NCI-H187 treated with DMSO at 0.1 percent for 48 hours (cell line): ENCODE measurements around the gene PDCL2.
"Not testable (repeated sequence)": the region's sequence is repeated elsewhere in the genome, so short reads cannot be mapped to it uniquely, and the experiment has no call there.

ENCODE experiments used
- DNase-seq: peaks from one replicate; lab custom pipeline; 2025; lab: John Stamatoyannopoulos, UW

The PDCL2 gene, protein sequence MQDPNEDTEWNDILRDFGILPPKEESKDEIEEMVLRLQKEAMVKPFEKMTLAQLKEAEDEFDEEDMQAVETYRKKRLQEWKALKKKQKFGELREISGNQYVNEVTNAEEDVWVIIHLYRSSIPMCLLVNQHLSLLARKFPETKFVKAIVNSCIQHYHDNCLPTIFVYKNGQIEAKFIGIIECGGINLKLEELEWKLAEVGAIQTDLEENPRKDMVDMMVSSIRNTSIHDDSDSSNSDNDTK

DNA sequence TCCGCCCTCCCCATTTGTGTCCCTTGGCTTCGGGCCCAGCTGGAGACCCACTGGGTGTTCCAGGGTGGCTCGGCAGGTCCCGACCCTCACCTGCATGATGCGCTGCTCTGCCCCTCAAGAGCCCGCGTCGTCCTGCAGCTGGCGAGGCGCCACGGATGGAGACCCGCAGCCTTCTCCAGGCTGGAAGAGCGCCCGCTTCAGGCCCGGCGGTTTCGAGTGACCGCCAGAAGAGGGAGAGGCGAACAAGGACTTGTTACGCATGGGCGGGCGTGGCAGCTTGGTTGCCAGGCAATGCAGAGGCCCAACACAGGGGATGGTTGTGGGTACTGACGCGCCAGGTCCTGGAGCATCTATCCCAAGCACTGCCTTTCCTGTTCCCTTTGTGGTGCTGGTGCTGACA lies at the start of gene PDCL2:
PDCL2 (minus strand) TSS at position 232 of the 400 bp plus-strand sequence; CDS start at position 96, 136 bp downstream.
- no peak for DNase-seq

DNA sequence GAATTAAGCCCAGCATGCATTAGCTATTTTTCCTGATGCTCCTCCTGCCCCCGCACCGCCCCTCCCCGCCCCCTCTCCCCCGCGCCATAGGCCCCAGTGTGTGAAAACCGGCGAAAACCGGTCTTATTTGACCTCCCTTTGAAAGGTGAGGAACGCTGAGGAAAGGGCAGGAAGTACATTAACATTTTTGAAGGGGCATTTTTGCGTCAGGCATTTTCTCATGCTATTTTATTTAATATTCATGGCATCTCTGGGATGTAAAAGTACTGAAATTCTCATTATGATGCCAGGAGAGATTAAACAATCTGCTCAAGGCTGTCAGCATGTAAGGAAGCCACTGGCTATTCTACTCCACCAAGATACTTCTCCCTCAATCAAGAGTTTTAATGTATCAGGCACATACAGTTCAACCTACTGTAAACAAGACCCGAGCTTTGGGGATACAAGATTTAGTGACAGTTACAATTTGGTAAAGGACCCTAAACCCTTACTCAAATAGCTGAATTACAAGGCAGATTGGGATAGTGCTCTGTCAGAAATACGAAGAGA lies 45.3 kb upstream of the PDCL2 start:
- no peak for DNase-seq

DNA sequence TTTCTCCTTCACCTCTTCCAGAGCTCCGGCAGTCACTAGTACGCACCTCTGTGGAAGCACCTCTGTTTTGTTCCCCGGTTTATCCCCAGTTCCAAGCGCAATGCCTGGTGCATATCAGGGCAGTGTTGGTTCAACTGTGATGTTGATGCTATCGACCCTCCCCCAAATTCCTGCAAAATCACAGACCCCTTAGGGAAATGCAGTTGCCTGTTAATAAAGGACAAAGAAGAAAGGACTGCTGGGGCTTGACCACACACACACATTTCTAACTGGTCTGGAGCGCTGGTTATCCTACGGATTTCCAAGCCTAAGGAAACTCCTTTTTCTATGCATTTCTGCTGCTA lies 44.6 kb upstream of the PDCL2 start:
- no peak for DNase-seq

DNA sequence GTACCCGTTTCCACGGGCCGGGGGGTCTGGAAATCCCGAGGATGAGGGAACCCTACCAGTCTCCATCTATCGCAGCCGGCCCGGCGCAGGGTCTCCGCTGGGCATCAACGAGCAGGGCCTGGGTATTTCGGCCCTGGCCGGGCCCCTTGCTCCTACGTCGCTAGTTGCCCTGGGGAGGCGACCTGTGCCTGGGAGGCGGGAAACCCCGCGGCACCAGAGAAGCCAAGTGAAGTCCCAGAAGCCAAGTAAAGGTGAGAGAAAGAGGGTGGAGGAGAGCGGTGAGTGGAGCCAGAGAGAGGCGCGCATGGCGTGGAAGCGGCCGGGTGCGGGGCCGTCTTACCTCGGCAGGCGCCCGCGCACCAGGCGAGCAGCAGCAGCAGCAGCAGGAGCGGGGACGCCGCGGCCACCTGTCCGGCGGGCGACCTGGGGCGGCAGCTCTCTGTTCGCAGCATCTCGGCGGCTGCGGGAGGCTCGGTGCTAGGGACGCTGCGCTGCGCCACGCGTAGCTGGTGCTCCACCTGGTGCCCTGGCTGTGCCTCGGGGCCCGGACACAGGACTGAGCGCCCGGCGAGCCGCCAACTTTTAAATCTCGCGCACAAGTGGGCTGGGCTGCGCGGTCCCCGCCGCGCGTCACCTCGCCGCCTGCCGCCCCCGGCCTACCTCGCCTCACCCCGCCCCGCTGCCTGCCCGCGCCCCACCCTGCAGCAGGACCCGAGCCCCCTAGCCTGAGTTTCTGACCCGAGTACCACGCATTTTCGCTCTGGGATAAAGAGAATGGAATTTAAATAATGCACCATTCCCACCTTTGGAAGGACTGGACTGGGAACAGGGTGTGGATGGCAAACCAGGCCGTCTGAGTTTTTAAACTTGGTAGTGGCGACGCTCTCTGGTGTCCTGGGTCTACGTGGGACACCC lies 44.0 kb upstream of the PDCL2 start, which contains the start of gene NMU:
NMU (minus strand) TSS at position 558 of the 915 bp plus-strand sequence; CDS start at position 452, 106 bp downstream.
- no peak for DNase-seq

DNA sequence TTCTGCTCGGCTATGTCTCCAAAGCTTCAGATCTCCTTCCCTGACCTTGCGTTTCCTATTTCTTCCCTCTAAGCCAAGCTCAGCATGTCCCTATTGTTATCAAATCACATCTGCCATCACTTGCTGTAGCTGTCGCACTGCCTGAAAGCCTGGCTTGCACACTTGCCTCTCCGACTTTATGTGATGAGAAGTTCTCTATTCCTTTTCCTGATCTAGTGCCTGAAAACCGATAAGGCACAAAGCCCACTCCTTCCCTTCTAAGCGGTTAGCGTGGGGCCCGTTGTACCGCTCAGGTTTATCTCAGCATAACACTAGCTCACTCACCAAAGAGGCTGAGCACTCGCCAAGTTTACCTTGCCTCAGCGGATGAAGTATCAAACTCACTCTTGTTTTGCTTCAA lies 43.2 kb upstream of the PDCL2 start:
- DNase-seq = no peak

DNA sequence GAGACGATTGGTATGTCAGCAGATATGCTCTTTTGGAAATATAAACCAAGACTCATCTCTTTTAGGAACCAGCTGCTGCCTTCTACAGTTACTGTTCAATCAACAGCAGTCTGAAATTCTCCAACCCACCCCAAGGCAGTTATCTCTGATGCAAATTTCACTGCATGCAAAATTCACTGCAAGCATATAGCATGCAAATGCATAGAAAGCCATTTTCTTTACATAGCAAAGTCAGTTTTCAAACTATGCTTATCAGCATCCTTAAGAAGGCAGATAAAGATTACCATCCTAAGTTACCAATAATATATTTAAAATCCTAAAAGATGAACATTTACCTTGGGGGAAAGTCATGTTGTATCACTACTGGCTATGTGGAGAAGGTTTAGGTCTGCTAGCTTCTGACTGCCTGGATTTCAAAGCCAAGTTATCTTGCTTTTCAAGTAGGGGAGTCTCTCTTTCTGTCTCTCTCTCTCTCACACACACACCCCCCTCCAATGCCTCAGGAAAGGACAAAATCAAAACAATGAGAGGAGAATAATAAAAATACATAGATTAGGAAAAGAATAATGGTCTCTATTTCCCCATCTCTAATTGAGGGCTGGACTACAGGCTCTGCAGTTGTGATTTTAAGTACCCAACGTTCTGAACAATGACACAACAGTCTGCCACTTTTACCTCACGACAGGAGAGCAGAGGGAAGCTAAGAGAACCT lies 42.5 kb upstream of the PDCL2 start:
- DNase-seq = no peak

DNA sequence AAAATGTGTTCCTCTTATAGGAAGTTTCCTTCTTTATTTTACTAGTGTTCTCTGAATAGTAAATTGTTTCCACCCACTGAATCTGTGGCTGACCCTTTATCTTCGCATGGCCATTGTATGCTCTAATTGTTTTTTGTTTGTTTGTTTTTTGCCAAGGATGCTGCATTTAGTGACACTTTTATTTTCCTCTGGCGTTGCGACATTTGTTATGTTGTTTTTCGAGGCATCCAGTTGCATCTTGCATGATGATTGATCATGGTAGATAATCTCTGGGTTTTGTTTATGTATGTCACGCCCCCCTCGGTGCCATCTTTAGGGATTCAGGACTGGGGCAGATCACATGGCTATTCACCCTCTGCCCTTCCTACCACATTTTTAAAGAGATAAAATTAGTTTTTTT lies 41.9 kb upstream of the PDCL2 start:
- no peak for DNase-seq

DNA sequence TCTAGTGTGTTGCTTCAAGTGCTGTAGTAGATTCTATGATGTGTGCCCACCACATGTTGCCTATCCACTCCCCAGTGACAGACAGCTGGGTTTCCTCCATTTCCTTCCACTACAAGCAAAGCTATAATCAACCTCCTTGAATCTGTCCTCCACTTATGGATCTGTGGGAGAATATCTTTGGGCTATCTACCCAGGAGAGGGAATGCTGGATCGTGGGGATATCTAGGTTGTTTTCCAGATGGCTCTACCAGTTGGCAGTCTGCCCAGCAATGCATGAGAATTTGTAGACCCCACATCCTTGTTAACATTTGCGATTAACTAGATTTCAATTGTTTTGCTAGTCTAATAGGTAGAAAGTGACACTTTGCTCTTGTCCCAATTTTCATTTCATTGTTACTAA lies 33.8 kb upstream of the PDCL2 start:
- DNase-seq = no peak

DNA sequence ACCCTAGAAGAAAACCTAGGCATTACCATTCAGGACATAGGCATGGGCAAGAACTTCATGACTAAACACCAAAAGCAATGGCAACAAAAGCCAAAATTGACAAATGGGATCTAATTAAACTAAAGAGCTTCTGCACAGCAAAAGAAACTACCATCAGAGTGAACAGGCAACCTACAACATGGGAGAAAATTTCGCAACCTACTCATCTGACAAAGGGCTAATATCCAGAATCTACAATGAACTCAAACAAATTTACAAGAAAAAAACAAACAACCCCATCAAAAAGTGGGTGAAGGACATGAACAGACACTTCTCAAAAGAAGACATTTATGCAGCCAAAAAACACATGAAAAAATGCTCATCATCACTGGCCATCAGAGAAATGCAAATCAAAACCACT lies 32.0 kb upstream of the PDCL2 start:
- not testable (repeated sequence) for DNase-seq

DNA sequence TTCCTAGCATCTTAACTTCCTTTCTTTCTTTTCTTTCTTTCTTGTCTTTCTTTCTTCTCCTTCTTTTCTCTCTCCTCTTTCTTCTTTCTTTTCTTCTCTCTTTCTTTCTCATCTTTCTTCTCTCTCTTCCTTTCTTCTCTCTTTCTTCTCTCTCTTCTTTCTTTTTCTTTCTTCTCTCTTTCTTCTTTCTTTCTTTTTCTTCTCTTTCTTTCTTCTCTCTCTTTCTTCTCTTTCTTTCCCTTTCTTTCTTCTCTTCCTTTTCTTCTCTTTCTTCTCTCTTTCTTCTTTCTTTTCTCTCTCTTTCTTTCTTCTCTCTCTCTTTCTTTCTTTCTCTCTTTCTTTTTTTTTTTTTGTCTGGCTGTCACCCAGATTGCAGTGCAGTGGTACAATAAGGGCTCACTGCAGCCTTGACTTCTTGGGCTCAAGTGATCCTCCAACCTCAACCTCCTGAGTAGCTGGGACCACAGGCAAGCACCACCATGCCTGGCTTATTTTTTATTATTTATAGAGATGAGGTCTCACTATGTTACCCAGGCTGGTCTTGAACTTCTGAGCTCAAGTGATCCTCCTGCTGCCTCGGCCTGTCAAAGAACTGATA lies 26.6 kb upstream of the PDCL2 start:
- DNase-seq = no peak

DNA sequence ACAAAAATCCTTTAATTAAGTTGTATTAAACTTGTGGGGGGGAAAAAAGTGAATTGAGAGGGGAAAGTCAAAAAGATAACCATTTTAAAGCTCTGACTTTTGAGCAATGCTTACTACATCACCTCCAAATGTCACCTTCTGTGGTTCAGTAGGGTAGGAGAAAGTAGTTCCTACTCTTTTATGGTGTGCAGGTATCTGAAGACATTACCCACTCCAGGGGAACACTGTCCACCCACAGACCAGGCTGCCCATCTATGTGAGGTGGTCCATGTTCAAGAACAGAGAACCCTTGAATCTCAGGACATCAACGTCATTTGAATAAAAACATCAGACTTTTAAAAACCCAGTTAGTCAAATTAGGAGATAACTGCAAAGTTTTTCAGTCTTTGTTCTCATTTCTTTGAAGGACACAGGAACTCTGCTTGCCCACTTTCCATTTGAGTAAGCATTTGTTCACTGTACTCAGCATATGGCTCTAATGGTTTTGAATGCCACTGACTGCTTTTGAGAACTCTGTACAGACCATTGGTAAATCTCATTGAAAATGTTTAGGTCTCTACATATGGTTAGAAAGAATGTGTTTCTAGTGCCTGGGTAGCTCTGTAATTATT lies 25.6 kb upstream of the PDCL2 start:
- DNase-seq = no peak

DNA sequence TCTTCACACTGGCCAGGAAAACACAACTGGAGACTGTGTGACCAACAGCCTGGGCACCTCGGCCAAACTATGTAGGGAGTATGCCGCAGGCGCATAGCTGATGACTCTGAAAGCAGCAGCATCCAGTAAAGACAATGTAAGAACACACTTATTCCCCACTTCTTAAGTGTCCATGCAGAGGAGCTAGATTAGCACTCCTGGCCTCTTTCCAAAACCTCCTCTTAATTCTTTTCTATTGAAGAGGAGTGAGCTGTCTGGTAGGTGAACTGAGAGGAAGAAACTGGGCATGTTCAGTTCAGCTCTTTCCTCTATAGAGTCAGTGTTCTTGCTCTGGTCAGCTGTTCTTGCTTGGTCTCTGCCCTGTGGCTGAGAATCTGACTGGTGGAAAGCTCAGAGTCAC lies 23.0 kb upstream of the PDCL2 start:
- no peak for DNase-seq

DNA sequence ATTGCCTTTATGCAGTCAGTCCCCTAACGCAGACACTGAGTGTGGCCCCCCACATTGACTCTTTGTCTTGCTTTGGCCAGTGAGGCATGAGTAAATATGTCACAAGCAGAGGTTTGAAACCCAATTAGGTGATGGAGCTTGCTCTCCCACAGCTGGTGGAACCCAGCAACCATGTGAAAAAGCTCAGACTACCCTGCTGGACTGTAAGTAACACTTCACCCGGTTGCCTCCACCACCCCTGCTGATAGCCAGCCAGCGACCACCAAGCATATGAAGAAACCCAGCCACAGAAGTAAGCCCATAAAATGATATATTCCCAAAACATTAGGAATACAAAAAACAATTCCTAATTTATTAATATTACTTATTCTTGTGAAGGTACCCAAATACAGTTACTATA lies 21.6 kb upstream of the PDCL2 start:
- no peak for DNase-seq

DNA sequence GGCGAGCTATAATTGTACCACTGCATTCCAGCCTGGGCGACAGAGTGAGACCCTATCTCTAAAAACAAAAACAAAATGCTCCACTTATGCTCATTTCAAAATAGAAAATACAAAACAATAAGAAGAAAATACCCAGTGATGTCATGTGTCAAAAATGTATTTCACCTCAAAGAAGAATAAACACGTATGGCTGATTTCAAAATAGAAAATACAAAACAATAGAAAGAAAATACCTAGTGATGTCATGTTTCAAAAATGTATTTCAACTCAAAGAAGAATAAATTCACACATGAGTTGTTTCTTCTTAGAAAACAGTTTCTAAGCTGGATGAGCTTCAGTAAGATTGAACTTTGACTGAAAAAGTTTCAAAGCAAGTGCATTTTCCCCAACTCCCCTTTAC lies 20.3 kb upstream of the PDCL2 start:
- DNase-seq = no peak

DNA sequence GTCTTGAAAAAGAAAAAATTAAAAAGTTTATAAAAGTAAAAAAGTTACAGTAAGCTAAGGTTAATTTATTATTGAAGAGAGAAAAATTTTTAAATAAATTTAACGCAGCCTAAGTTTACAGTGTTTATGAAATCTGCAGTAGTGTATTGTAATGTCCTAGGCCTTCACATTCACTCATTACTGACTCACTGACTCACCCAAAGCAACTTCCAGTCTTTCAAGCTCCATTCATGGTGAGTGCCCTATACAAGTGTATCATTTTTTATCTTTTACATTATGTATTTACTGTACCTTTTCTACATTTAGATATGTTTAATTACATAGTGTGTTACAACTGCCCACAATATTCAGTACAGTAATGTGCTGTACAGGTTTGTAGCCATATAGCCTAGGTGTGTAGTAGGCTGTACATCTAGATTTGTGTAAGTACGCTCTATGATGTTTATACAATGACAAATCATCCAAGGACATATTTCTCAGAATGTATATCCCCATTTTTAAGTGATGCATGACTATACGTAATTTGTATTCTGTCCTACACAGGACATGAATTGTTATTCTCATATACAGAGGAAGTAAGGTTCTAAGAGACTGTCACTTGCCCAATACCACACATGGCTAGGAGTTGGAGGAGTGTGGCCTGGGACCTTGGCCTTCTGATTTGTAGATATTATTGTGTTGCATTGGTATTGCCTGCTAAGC lies 19.5 kb upstream of the PDCL2 start:
- no peak for DNase-seq

DNA sequence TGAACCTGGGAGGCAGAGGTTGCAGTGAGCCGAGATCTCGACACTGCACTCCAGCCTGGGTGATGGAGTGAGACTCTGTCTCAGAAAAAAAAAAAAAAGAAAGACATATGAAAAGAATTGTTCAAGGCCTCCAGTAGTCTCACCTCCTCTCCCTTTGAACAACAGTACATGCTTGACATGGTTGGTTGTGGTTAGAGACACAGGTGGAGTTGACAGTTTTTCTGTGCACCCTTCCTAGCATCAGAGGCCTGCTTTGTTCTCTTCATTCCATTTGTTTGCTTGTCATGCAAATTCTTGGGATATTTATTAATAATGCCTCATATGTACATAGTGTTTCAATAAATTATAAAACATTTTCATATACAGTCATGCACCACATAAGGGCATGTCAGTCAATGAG lies 18.3 kb upstream of the PDCL2 start:
- no peak for DNase-seq

DNA sequence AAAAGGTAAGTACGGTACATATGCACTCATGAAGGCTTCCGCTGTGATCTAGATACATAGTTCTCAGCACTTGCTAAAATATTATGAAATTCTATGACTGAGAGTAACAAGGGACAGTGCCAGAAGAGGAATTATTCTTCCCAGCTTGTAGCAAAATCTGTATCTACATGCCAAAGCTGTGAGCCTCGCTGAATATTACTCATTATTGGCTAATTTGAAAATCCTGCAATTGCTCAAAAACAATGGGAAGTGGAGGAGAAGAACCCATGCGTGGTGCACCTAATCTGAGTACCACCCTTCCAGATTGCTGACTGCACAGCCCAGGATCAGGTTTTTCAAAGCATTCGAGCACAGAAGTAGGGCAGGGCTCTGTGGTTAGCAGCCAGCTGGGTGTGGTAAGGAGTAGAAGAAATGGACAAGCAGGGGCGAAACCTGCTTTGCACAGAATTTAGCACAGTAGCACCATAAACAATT lies 17.4 kb upstream of the PDCL2 start:
- no peak for DNase-seq

DNA sequence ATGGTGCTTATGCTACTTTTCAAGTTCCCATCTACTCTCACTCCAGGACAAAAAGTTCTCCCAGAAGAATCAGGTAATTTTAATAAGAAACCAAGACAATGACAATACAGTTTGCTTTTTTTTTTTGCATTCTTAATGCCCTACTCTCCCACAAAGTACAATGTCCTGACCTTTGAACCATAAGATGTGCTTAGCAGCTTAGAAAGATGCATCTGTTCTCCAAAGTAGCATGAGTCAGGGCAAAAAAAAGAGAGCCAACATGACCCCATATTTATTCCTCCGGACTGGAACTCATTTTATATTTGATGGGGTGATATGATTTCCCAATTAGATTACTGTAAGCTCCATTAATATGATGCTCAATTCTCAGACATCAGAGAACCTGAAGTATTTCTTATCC lies 16.5 kb upstream of the PDCL2 start:
- DNase-seq = no peak

DNA sequence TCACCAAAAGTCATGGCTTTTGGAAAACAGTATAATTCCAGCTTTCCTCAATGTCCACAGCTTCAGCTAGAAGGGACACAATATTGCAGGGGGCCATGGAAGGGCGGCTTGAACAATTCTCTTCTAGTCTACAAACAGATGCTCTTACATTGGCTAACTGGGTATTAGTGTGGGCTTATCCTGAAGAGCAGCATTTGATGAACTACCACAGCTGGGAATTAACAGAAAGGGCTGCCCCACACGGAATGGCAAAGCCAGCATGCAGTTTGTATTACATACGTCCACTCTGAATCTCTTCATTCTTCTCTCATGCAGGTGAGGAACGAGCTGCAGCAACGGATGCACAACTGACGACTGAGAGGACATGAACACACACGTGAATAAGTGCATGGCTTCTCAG lies 13.0 kb upstream of the PDCL2 start:
- no peak for DNase-seq

DNA sequence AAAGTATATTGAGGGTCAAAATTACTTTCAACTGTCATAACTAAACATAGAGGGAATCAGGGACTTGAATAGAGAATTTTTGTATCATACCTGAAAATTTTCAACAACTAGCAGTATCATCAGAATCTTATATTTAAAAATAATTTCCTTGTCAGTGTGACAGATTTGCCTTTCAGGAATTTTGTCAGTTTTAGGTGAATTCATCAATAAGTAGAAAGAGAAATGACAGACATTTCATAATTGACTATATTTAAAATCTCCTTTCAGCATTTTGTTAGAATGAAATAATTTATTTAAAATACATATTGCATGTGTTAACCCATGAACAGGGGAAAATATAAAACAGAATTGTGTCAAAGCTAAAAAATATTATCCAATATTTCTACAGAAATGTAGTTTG lies 8.6 kb upstream of the PDCL2 start:
- DNase-seq = no peak

DNA sequence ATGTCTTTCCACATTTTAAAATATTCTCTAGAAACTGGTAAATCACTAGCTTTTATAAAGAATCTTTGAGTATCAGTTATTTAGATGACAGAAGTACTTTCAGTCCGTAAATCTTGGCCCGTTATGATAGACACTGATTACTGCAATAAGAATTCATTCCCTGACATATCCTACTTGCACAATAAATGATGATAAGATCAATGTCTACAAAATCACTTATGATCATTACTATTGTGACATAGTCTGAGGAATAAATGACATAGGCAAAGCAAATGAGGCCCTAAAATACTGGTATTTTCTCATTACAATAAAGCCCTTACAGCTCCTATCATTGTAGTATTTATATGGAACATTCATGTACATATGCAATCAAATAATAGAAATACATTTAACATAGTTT lies 6.6 kb upstream of the PDCL2 start:
- DNase-seq = no peak
